Neuron (in vitro differentiated cells): Measurements from ENCODE around the gene RPS16.
"Not testable (repeated sequence)": the region's sequence is repeated elsewhere in the genome, so short reads cannot be mapped to it uniquely, and the experiment has no call there.

Experiments
- H2AFZ ChIP-seq: one replicate; pipeline ENCODE4 v1.6.1; 2013; ENCODE audit warnings: low read depth, mild to moderate bottlenecking, inconsistent platforms, low read length, moderate library complexity
- H3K27me3 ChIP-seq: one replicate; pipeline ENCODE4 v1.6.1; 2013; ENCODE audit warnings: low read length; ENCODE audit not compliant: insufficient read depth
- H3K36me3 ChIP-seq: one replicate; pipeline ENCODE4 v1.6.1; 2013; ENCODE audit warnings: low read length; ENCODE audit not compliant: insufficient read depth
- H3K4me1 ChIP-seq: one replicate; pipeline ENCODE4 v1.6.1; 2013; ENCODE audit warnings: low read length; ENCODE audit not compliant: insufficient read depth
- H3K4me3 ChIP-seq: 2 replicates; pipeline ENCODE4 v1.5.1; 2013; ENCODE audit warnings: mild to moderate bottlenecking, low read length, moderate library complexity
- H3K9me3 ChIP-seq: one replicate; pipeline ENCODE4 v1.6.1; 2013; ENCODE audit warnings: low read length

The RPS16 gene

GRCh38 chr19:39470724-39471339, 35.1 kb upstream of the RPS16 start:
- H3K36me3 ChIP-seq = peaks cover 85% of the 10 kb centered on the region
- no peaks in the 10 kb centered on the region for H3K27me3 ChIP-seq
- no peak overlapping the region for H3K4me3 ChIP-seq
- H3K4me1 ChIP-seq = no peaks in the 10 kb centered on the region
- no peaks in the 10 kb centered on the region for H3K9me3 ChIP-seq
- no peak overlapping the region for H2AFZ ChIP-seq

GRCh38 chr19:39469567-39469966, 33.8 kb upstream of the RPS16 start:
- Histone ChIP-seq H3K4me1 (no peaks in the 10 kb centered on the region), H3K4me3 (no peak overlapping the region), H3K27me3 (no peaks in the 10 kb centered on the region), H3K36me3 (peaks cover 89% of the 10 kb centered on the region), H3K9me3 (no peaks in the 10 kb centered on the region), H2AFZ (no peak overlapping the region)

GRCh38 chr19:39469036-39469435, 33.3 kb upstream of the RPS16 start:
- H3K4me1 ChIP-seq = no peaks in the 10 kb centered on the region
- no peak overlapping the region for H3K4me3 ChIP-seq
- H2AFZ ChIP-seq = no peak overlapping the region
- peaks cover 86% of the 10 kb centered on the region for H3K36me3 ChIP-seq
- no peaks in the 10 kb centered on the region for H3K27me3 ChIP-seq
- H3K9me3 ChIP-seq = no peaks in the 10 kb centered on the region

DNA sequence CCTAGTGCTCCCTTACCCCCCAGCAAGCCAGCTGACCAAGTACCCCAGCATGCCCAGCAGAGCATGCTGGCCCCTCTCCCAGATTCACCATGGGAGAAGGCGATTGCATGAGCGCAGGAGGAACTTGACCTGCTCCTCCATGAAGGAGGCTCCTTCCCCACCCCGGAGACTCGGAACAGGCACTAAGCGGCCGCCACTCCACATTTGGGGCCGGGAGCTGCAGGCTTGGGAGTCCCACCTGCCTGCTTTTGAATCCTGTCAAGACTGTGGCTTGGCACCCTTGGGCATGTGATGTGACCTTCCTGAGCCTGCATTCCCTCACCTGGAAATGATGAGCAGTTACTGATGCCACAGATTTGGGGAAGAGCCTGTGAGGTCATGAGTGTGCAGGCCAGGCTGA, 32.2 kb upstream of the RPS16 start:
- no peak overlapping the region for H3K4me3 ChIP-seq
- H3K4me1 ChIP-seq = no peaks in the 10 kb centered on the region
- H3K27me3 ChIP-seq = no peaks in the 10 kb centered on the region
- H2AFZ ChIP-seq = no peak overlapping the region
- H3K9me3 ChIP-seq = no peaks in the 10 kb centered on the region
- peaks cover 80% of the 10 kb centered on the region for H3K36me3 ChIP-seq

DNA sequence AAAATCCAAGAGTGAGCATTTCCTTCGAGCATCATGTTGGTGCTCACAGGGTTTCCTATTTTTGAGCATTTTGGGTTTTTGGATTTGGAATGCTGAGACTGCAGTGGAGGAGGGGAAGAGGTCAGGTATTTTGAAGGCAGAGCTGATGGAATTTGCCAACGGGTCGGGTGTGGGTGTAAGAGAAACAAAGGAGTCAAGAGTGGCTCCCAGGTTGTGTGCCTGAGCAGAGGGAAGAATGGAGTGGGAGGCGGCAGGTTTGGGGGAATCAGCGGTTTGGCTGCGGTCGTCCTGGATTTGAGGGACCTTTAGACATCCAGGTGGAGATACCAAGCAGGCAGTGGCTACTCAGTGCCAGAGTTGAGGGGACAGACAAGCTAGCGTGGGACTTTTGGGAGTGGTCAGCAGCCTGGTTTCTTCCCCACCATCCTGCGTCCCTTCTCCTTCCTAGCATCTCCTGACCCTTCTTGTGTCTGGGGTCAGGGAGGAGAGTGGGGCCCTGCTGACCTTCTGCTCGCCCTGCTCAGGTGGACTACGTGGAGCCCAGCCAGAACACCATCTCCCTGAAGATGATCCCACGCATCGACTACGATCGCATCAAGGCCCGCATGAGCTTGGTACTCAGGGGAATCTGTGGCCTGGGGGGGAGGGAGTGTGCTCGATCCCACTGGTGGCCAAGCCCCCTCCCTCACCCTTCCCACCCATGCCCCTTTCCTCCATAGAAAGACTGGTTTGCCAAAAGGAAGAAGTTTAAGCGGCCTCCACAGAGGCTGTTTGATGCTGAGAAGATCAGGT, 30.4 kb upstream of the RPS16 start:
- no peak overlapping the region for H3K4me3 ChIP-seq
- no peaks in the 10 kb centered on the region for H3K27me3 ChIP-seq
- H3K4me1 ChIP-seq = no peaks in the 10 kb centered on the region
- H3K36me3 ChIP-seq = peaks cover 70% of the 10 kb centered on the region
- no peak overlapping the region for H2AFZ ChIP-seq
- H3K9me3 ChIP-seq = no peaks in the 10 kb centered on the region

GRCh38 chr19:39463403-39463802, 27.7 kb upstream of the RPS16 start:
- H3K9me3 ChIP-seq = no peaks in the 10 kb centered on the region
- peaks cover 69% of the 10 kb centered on the region for H3K36me3 ChIP-seq
- H3K4me3 ChIP-seq = no peak overlapping the region
- no peaks in the 10 kb centered on the region for H3K4me1 ChIP-seq
- H2AFZ ChIP-seq = no peak overlapping the region
- no peaks in the 10 kb centered on the region for H3K27me3 ChIP-seq

DNA sequence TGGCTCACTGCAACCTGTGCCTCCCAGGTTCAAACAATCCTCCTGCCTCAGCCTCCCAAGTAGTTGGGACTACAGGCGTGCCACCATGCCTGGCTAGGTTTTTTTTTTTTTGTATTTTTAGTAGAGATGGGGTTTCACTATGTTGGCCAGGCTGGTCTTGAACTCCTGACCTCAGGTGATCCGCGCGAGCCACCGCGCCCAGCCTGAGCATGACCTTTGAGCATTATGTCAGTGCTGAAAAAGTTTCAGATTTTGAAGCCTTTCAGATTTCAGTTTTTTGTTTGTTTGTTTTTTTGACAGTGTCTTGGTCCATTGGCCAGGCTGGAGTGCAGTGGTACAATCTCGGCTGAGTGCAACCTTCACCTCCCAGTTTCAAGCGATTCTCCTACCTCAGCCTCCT, 15.5 kb upstream of the RPS16 start:
- peaks cover 35% of the 10 kb centered on the region for H3K36me3 ChIP-seq
- not testable (repeated sequence) for H3K9me3 ChIP-seq, H3K4me3 ChIP-seq, H3K4me1 ChIP-seq, H2AFZ ChIP-seq, H3K27me3 ChIP-seq

DNA sequence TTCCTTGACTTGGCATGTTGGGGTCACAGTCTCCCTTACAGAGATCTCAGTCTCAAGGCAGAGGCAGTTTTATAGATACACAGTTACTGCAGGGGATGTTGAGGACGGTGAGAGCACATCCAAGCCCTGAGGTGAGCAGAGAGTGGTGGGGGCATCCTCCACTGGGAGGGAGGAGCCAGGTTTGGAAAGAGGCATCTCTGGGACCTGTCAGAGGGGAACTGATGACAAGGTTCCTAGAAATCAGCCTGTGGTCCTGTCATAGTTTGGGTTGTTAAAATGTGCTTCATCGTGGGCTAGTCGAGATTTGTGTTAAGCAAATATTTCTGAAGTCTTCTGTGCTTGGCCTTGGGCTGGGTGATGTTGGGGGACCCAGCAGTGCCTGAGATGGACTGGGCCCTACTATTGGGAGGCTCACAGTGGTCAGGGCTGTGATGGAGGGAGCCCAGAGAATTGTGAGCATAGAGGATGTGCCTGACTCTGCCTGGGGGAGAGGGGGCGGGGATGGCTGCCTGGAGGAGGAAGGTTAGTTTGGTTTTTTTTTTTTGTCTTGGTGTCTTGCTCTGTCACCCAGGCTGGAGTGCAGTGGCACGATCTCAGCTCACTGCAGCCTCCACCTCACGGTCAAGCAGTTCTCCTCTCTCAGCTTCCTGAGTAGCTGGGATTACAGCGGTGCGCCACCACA, 13.5 kb upstream of the RPS16 start:
- H2AFZ ChIP-seq = no peak overlapping the region
- peaks cover 32% of the 10 kb centered on the region for H3K36me3 ChIP-seq
- H3K27me3 ChIP-seq = no peaks in the 10 kb centered on the region
- no peaks in the 10 kb centered on the region for H3K9me3 ChIP-seq
- peaks cover 19% of the 10 kb centered on the region for H3K4me1 ChIP-seq
- H3K4me3 ChIP-seq = no peak overlapping the region

DNA sequence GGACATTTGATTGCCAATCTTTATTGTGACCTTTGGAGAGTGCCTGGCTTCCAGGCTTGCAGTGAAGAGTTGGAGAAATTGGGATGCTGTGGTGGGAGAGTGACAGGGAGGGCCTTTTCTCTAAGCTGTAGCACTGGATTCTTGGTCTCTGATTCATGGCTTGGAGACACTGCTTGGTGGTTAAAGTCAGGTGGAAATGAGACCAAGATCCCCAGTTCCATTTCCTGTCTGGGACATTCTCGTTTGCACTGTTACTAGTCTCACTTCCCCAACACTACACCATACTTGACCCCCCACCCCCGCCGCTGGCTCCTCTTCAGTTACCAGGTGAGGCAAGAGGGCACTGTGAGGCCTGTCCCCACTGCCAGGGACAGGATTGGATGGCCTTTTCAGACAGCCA, 12.5 kb upstream of the RPS16 start:
- no peak overlapping the region for H3K4me3 ChIP-seq
- H2AFZ ChIP-seq = no peak overlapping the region
- no peaks in the 10 kb centered on the region for H3K9me3 ChIP-seq
- peaks cover 27% of the 10 kb centered on the region for H3K36me3 ChIP-seq
- no peaks in the 10 kb centered on the region for H3K27me3 ChIP-seq
- peaks cover 19% of the 10 kb centered on the region for H3K4me1 ChIP-seq

GRCh38 chr19:39446365-39447084, 10.8 kb upstream of the RPS16 start:
- Histone ChIP-seq H3K36me3 (peaks cover 19% of the 10 kb centered on the region), H3K4me1 (peaks cover 19% of the 10 kb centered on the region), H3K27me3 (no peaks in the 10 kb centered on the region), H3K4me3 (peak overlapping the region; percentile 89), H3K9me3 (no peaks in the 10 kb centered on the region), H2AFZ (no peak overlapping the region)

GRCh38 chr19:39445196-39446111, 9.7 kb upstream of the RPS16 start, which contains the start of gene SUPT5H:
SUPT5H (plus strand) TSS chr19:39445582; CDS start chr19:39445891, 309 bp downstream.
- H3K9me3 ChIP-seq = no peaks in the 10 kb centered on the region
- peak within 1 kb of the TSS; percentile 22 for H2AFZ ChIP-seq
- H3K4me3 ChIP-seq = peak within 1 kb of the TSS; percentile 89
- H3K27me3 ChIP-seq = no peaks in the 10 kb centered on the region
- H3K36me3 ChIP-seq = peaks cover 19% of the 10 kb centered on the region
- H3K4me1 ChIP-seq = peaks cover 19% of the 10 kb centered on the region

DNA sequence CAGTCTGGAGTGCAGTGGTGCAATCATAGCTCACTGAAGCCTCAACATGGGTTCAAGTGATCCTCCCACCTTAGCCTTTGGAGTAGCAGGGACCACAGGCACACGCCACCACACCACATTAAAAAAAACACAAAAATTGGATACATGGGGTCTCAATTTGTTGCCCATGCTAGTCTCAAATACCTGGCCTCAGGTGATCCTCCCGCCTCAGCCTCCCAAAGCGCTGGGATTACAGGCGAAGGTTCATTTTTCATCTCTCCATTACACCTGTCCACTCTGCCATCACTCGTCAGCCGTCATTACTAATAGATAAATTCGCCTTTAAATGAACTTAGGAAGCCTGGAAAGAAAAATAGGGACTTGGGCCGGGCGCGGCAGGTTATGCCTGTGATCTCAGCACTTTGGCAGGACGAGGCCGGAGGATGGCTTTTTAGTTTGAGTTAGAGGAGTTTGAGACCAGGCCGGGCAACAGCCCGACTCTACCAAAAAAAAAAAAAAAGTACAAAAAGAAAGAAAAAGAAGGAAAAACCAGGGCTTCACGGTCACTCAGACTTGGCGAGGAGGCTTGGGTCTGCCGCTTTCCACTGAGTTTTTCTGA, 8.9 kb upstream of the RPS16 start:
- Histone ChIP-seq H3K36me3 (peaks cover 19% of the 10 kb centered on the region), H2AFZ (no peak overlapping the region), H3K9me3 (no peaks in the 10 kb centered on the region), H3K4me1 (peaks cover 19% of the 10 kb centered on the region), H3K4me3 (peak overlapping the region; percentile 89), H3K27me3 (no peaks in the 10 kb centered on the region)
